SU-DHL-6 (cell line): ENCODE results near the gene OR2V2.

ENCODE experiments used
- H2AFZ ChIP-seq: fragments of 200-600 bp; sonication (generic); 2 replicates; pipeline ENCODE4 v1.6.1; 2014; ENCODE audit warnings: low read depth, mild to moderate bottlenecking, moderate library complexity, mixed read lengths, antibody characterized with exemption, low read length; ENCODE audit not compliant: severe bottlenecking
- H3F3A ChIP-seq: fragments of 200-600 bp; shearing (Covaris generic); 2 replicates; pipeline ENCODE4 v1.6.0; 2016; ENCODE audit warnings: antibody characterized with exemption, mild to moderate bottlenecking; ENCODE audit not compliant: insufficient read depth
- H3K27ac ChIP-seq: fragments of 200-600 bp; sonication (generic); 2 replicates; pipeline ENCODE4 v1.5.1; 2016; ENCODE audit warnings: low read depth, mild to moderate bottlenecking, low read length, moderate library complexity, mixed read lengths
- H3K27me3 ChIP-seq: fragments of 200-600 bp; sonication (generic), shearing (Covaris generic); 2 replicates; pipeline ENCODE4 v1.6.0; 2014; ENCODE audit warnings: mild to moderate bottlenecking, low read length
- H3K36me3 ChIP-seq: fragments of 200-600 bp; sonication (generic); 2 replicates; pipeline ENCODE4 v1.6.1; 2014; ENCODE audit warnings: mild to moderate bottlenecking, low read length, mixed read lengths
- H3K4me2 ChIP-seq: fragments of 300-600, 200-600 bp; shearing (Covaris generic), sonication (generic); 2 replicates; pipeline ENCODE4 v1.6.0; 2014; ENCODE audit warnings: low read length, low read depth, mild to moderate bottlenecking; ENCODE audit not compliant: poor library complexity, severe bottlenecking
- H3K4me3 ChIP-seq: fragments of 200-600 bp; sonication (generic); 2 replicates; pipeline ENCODE4 v1.5.1; 2014; ENCODE audit warnings: antibody characterized with exemption, low read length, mild to moderate bottlenecking, mixed read lengths; ENCODE audit not compliant: insufficient read depth, poor library complexity, severe bottlenecking
- H3K79me2 ChIP-seq: fragments of 200-600 bp; sonication (generic); 2 replicates; pipeline ENCODE4 v1.6.1; 2014; ENCODE audit warnings: mild to moderate bottlenecking, low read length, moderate library complexity; ENCODE audit not compliant: insufficient read depth
- H3K9ac ChIP-seq: fragments of 200-600 bp; sonication (generic); 2 replicates; pipeline ENCODE4 v1.7.0; 2014; ENCODE audit warnings: mild to moderate bottlenecking, low read length
- H3K9me2 ChIP-seq: fragments of 200-600 bp; sonication (generic); replicated peaks from 2 replicates; pipeline ENCODE4 v1.6.1; 2014; ENCODE audit warnings: low read length; ENCODE audit not compliant: insufficient read depth
- H3K9me3 ChIP-seq: fragments of 200-600 bp; sonication (generic); 2 replicates; pipeline ENCODE4 v1.6.1; 2014; ENCODE audit warnings: low read length, mixed read lengths; ENCODE audit not compliant: insufficient read depth
- H4K20me1 ChIP-seq: fragments of 200-600 bp; sonication (generic); 2 replicates; pipeline ENCODE4 v1.6.1; 2014; ENCODE audit warnings: low read depth, mild to moderate bottlenecking, antibody characterized with exemption, low read length, moderate library complexity, mixed read lengths
- CTCF ChIP-seq: fragments of 200-600 bp; sonication (generic); IDR thresholded peaks from one replicate; pipeline ENCODE4 v1.5.1; 2017; ENCODE audit warnings: antibody characterized with exemption, mild to moderate bottlenecking, low read length, moderate library complexity; ENCODE audit not compliant: insufficient read depth, poor library complexity, severe bottlenecking
- EZH2phosphoT487 ChIP-seq: fragments of 200-600 bp; sonication (generic), shearing (Covaris generic); conservative IDR thresholded peaks from 2 replicates; pipeline ENCODE4 v1.6.1; 2018; ENCODE audit warnings: mild to moderate bottlenecking, antibody characterized with exemption, low read length, moderate library complexity, mixed read lengths

The OR2V2 gene

DNA sequence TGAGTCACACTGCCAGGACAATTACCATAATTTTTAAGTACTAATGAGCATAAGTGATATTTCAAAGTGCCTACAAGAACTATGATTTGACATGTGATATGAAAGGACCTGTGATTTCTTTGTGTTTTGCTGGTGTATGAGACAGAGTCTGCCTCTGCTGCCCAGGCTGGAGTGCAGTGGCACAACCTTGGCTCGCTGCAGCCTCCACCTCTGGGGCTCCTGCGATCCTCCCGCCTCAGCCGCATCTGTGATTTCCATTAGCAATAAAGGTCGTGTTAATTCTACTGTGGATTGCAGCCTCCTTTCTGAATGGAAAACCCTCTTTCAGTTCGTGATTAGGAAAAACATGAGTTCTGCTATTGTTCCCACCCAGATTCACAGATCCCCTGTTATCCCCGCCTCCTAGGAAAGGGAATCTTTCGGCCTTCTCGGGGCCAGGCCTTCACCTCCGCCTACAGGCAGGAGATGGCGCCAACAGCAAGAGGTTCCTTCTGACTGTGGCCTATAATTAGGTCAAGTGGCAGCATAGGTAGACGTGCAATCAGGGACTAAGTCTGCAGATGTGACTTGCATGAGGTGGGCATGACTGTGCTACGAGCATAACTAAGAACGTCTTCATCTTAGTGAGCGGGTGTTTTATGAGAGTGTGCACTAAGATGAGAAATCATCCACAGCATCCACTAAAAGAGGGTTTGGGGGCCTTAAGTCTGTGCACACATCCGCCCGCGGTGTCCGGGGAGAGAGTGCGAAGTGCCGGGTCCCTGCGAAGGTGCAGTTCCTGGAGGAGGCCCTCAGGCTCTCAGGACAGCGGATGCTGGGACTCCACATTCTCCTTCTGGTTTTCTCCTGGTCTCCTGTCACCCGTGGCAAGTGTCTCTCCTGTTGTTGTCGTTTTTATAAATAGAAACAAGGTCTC is 34.5 kb downstream of the OR2V2 start:
- TF ChIP-seq EZH2phosphoT487, result no peak
- TF ChIP-seq CTCF, result peak; percentile 69
- Histone ChIP-seq H3K36me3 (no peaks in the 10 kb centered on the region), H3K4me3 (no peak overlapping the region), H4K20me1 (no peaks in the 10 kb centered on the region), H3K27me3 (no peaks in the 10 kb centered on the region), H3K27ac (no peak overlapping the region), H3F3A (peaks cover 24% of the 10 kb centered on the region), H3K4me2 (no peak overlapping the region), H2AFZ (no peak overlapping the region), H3K79me2 (no peaks in the 10 kb centered on the region), H3K9ac (no peak overlapping the region), H3K9me3 (no peaks in the 10 kb centered on the region), H3K9me2 (no peaks in the 10 kb centered on the region)

- Histone ChIP-seq H3K4me2 (no peak overlapping the region), H3K4me3 (no peak overlapping the region), H3K9me2 (no peaks in the 10 kb centered on the region), H3K27ac (no peak overlapping the region), H3K79me2 (no peaks in the 10 kb centered on the region), H3K36me3 (no peaks in the 10 kb centered on the region), H3K9ac (no peak overlapping the region), H4K20me1 (no peaks in the 10 kb centered on the region), H2AFZ (no peak overlapping the region), H3F3A (peaks cover 31% of the 10 kb centered on the region), H3K27me3 (no peaks in the 10 kb centered on the region), H3K9me3 (no peaks in the 10 kb centered on the region)
- TF ChIP-seq EZH2phosphoT487, result no peak
- TF ChIP-seq CTCF, result no peak
These were observed 35.3 kb downstream of the OR2V2 start for GRCh38 chr5:181182651-181183050.

- H3K9ac ChIP-seq, result peak overlapping the region; percentile 46
- no peaks in the 10 kb centered on the region for H4K20me1 ChIP-seq
- H3K4me2 ChIP-seq, result peak overlapping the region; percentile 99
- peak overlapping the region; percentile 46 for H3K27ac ChIP-seq
- no peaks in the 10 kb centered on the region for H3K27me3 ChIP-seq
- no peaks in the 10 kb centered on the region for H3K36me3 ChIP-seq
- H3K9me3 ChIP-seq, result no peaks in the 10 kb centered on the region
- no peaks in the 10 kb centered on the region for H3K79me2 ChIP-seq
- peak overlapping the region; percentile 61 for H3K4me3 ChIP-seq
- H3F3A ChIP-seq, result peaks cover 40% of the 10 kb centered on the region
- TF ChIP-seq CTCF (no peak), EZH2phosphoT487 (no peak)
- no peaks in the 10 kb centered on the region for H3K9me2 ChIP-seq
- peak overlapping the region; percentile 86 for H2AFZ ChIP-seq
These were observed 37.4 kb downstream of the OR2V2 start for GRCh38 chr5:181184845-181185216.
